K562 (cell line): ENCODE data around the gene TMX3. TPM values are rescaled to one million over a fixed set of nuclear protein-coding genes. Genes with fewer than 3 reads are reported as not detected.

Source experiments
- ATAC-seq: fragments of 200-7000 bp; cut with Tn5 transposase; 3 replicates; pipeline ENCODE4 v1.9.1; 2020; ENCODE audit warnings: moderate library complexity
- BruUV-seq: library from RNA; stranded (reverse); fragments of 400-500 nt; replicated peaks from 2 replicates; lab custom pipeline; 2021; lab: Mats Ljungman, UMichigan
- CTCF ChIA-PET: fragments of 300-600 bp; formaldehyde crosslinking; extraction: SDS; loops from one replicate; lab custom pipeline; 2021; ENCODE audit warnings: low intra/inter-chr PET ratio; lab: Yijun Ruan, JAX
- POLR2A ChIA-PET: fragments of 300-600, 350-650 bp; sonication (Branson Sonifier 250); formaldehyde crosslinking; extraction: SDS; loops from one replicate; lab custom pipeline; 2021; ENCODE audit warnings: antibody characterized with exemption, inconsistent platforms; lab: Yijun Ruan, JAX
- DNase-seq, 4 experiments: peaks; one replicate each; pipeline versions ENCODE4 v3.0.0 to v3.0.0-alpha.2; 2011 to 2018; ENCODE audit warnings: low spot score in 3 of 4, mixed read lengths in 3 of 4; ENCODE audit errors: extremely low read depth in 1 of 4
- FAIRE-seq: peaks from 2 replicates; lab custom pipeline; 2011; peaks lifted over from hg19 to GRCh38; lab: Jason Lieb, UNC
- H2AFZ ChIP-seq: 2 replicates; pipeline ENCODE4 v1.6.0; 2011; ENCODE audit warnings: low read depth, low read length, control low read depth, inconsistent platforms
- H3K27ac ChIP-seq: fragments of 200-600 bp; 3 replicates; pipeline ENCODE4 v1.8.0; 2011; ENCODE audit warnings: low read depth, mild to moderate bottlenecking, control low read depth, inconsistent platforms, low read length, moderate library complexity, mixed read lengths; ENCODE audit errors: extremely low read depth
- H3K27me3 ChIP-seq, 2 experiments: fragments of 300-600 bp in 1 of 2; 2 replicates in 1 of 2; 3 replicates in 1 of 2; pipeline versions ENCODE4 v1.6.0 to v1.8.0; 2011; ENCODE audit warnings: inconsistent platforms in 2 of 2, low read length in 2 of 2, mild to moderate bottlenecking in 1 of 2, mixed read lengths in 1 of 2, moderate library complexity in 1 of 2; ENCODE audit not compliant: control insufficient read depth in 2 of 2, insufficient read depth in 2 of 2
- H3K36me3 ChIP-seq: fragments of 300-600 bp; 3 replicates; pipeline ENCODE4 v1.8.0; 2011; ENCODE audit warnings: mild to moderate bottlenecking, low read length, inconsistent platforms; ENCODE audit not compliant: control insufficient read depth, insufficient read depth
- H3K4me1 ChIP-seq, 2 experiments: fragments of 200-600 bp in 1 of 2; replicated peaks in 1 of 2; 2 replicates in 1 of 2; 3 replicates in 1 of 2; pipeline versions ENCODE4 v1.5.1 to v1.8.0; 2011; ENCODE audit warnings: inconsistent platforms in 2 of 2, low read length in 2 of 2, mild to moderate bottlenecking in 1 of 2, mixed read lengths in 1 of 2, moderate library complexity in 1 of 2; ENCODE audit not compliant: control insufficient read depth in 2 of 2, insufficient read depth in 2 of 2
- H3K4me2 ChIP-seq: 2 replicates; pipeline ENCODE4 v1.6.1; 2011; ENCODE audit warnings: low read length, control low read depth, inconsistent platforms, mixed read lengths; ENCODE audit not compliant: insufficient read depth
- H3K4me3 ChIP-seq: fragments of 200-600 bp; sonication (generic), shearing (Covaris generic); 2 replicates; pipeline ENCODE4 v1.5.1; 2016; ENCODE audit warnings: control low read depth, inconsistent platforms
- H3K79me2 ChIP-seq: fragments of 200-600 bp; 3 replicates; pipeline ENCODE4 v1.8.0; 2011; ENCODE audit warnings: low read length, inconsistent platforms; ENCODE audit not compliant: control insufficient read depth, insufficient read depth
- H3K9ac ChIP-seq, 2 experiments: 2 replicates each; pipeline versions ENCODE4 v1.6.0 to v1.6.1; 2011; ENCODE audit warnings: low read depth in 2 of 2, low read length in 2 of 2, control low read depth in 1 of 2, inconsistent platforms in 1 of 2, mild to moderate bottlenecking in 1 of 2, mixed read lengths in 1 of 2; ENCODE audit not compliant: insufficient read depth in 1 of 2
- H3K9me1 ChIP-seq: one replicate; pipeline ENCODE4 v1.6.0; 2011; ENCODE audit warnings: inconsistent platforms, mild to moderate bottlenecking, low read length, moderate library complexity; ENCODE audit not compliant: control insufficient read depth, insufficient read depth
- H3K9me3 ChIP-seq: replicated peaks from 2 replicates; pipeline ENCODE4 v1.5.1; 2011; ENCODE audit warnings: low read depth, low read length, inconsistent platforms; ENCODE audit not compliant: control insufficient read depth, insufficient read depth
- H4K20me1 ChIP-seq: replicated peaks from 2 replicates; pipeline ENCODE4 v1.6.1; 2011; ENCODE audit warnings: low read length, inconsistent platforms, mixed read lengths; ENCODE audit not compliant: control insufficient read depth, insufficient read depth
- E2F1 ChIP-seq: sonication (generic); formaldehyde crosslinking; IDR thresholded peaks from 2 replicates; pipeline ENCODE4 v1.8.1; 2023; ENCODE audit warnings: mild to moderate bottlenecking, missing genetic modification reagents, moderate library complexity
- EWSR1 ChIP-seq: fragments of 450-650 bp; IDR thresholded peaks from 2 replicates; pipeline ENCODE4 v1.6.1; 2018; ENCODE audit warnings: borderline replicate concordance, mild to moderate bottlenecking, low read depth, moderate library complexity; ENCODE audit not compliant: partially characterized antibody
- HNRNPLL ChIP-seq: fragments of 200-400 bp; formaldehyde crosslinking; IDR thresholded peaks from 2 replicates; pipeline ENCODE4 v1.6.1; 2017; ENCODE audit warnings: low read length, low read depth, mild to moderate bottlenecking; ENCODE audit not compliant: poor library complexity, severe bottlenecking
- KDM4B ChIP-seq, 2 experiments: fragments of 450-650 bp in 1 of 2; sonication (generic) in 1 of 2; IDR thresholded peaks; 2 replicates each; pipeline ENCODE4 v1.6.1; 2016 to 2017; ENCODE audit warnings: borderline replicate concordance in 2 of 2, antibody characterized with exemption in 1 of 2, low read depth in 1 of 2, mild to moderate bottlenecking in 1 of 2
- RCOR1 ChIP-seq, 2 experiments: IDR thresholded peaks; 2 replicates each; pipeline ENCODE4 v1.6.1; 2012; ENCODE audit warnings: low read depth in 2 of 2, low read length in 2 of 2, borderline replicate concordance in 1 of 2, improper control_type of control experiment in 1 of 2
- TEAD1 ChIP-seq, 2 experiments: fragments of 450-650 bp in 1 of 2; sonication (generic) in 1 of 2; formaldehyde crosslinking; IDR thresholded peaks; 2 replicates each; pipeline versions ENCODE4 v1.4.0 to v1.8.0; 2020 to 2022; ENCODE audit warnings: mild to moderate bottlenecking in 2 of 2, missing genetic modification reagents in 1 of 2
- ZNF133 ChIP-seq: fragments of 250-450 bp; sonication (Bioruptor Pico); IDR thresholded peaks from 2 replicates; pipeline ENCODE4 v1.4.0; 2020; ENCODE audit warnings: mild to moderate bottlenecking
- ZNF217 ChIP-seq: sonication (generic); formaldehyde crosslinking; IDR thresholded peaks from 2 replicates; pipeline ENCODE4 v1.8.0; 2022; ENCODE audit warnings: mild to moderate bottlenecking, missing genetic modification reagents
- ZNF395 ChIP-seq: fragments of 200-800 bp; sonication (Bioruptor generic); IDR thresholded peaks from 2 replicates; pipeline ENCODE4 v1.6.1; 2017; ENCODE audit warnings: missing genetic modification characterization, missing compliant biosample characterization
- ZNF609 ChIP-seq: sonication (generic); formaldehyde crosslinking; IDR thresholded peaks from 2 replicates; pipeline ENCODE4 v1.8.1; 2023; ENCODE audit warnings: missing genetic modification reagents, mild to moderate bottlenecking, borderline replicate concordance
- ZNF699 ChIP-seq: fragments of 250-450 bp; sonication (Bioruptor Pico); IDR thresholded peaks from 2 replicates; pipeline ENCODE4 v1.8.0; 2021; ENCODE audit warnings: mild to moderate bottlenecking, moderate library complexity; ENCODE audit not compliant: insufficient replicate concordance
- ZNF780A ChIP-seq: fragments of 250-450 bp; sonication (Bioruptor Pico); IDR thresholded peaks from 2 replicates; pipeline ENCODE4 v1.5.0; 2021; ENCODE audit warnings: mild to moderate bottlenecking
- WGBS: fragments of 100-300 bp; shearing (Covaris generic); methylation state at CpG from one replicate; pipeline ENCODE4 v1.1.6; 2016; ENCODE audit warnings: low coverage, mixed read lengths; ENCODE audit not compliant: insufficient coverage; ENCODE audit errors: missing lambda C conversion rate; 5-methylcytosine and 5-hydroxymethylcytosine counted together
- in situ Hi-C: fragments of 300-500 bp; cut with MboI; formaldehyde crosslinking; loops from 4 replicates; pipeline ENCODE4 v1.15.0; 2018; ENCODE audit warnings: inconsistent platforms, mixed read lengths
- intact Hi-C: fragments of 100-400 bp; cut with micrococcal nuclease; formaldehyde crosslinking; loops from 2 replicates; pipeline ENCODE4 v1.14.2; 2022
- polyA plus RNA-seq, 8 experiments: library from polyadenylated mRNA; depleted of rRNA in 4 of 8; stranded (reverse) in 5 of 8; unstranded in 3 of 8; fragments of >200 nt; fragmentation: Nextera tagmentation in 2 of 8; fragmentation: Illumina TruSeq in 1 of 8; extraction: Ambion mirVana in 2 of 8; extraction: Trizol in 1 of 8; gene quantifications; 2 replicates each; pipeline versions ENCODE4 v1.2.1 to v1.2.3, GENCODE V29; 2011 to 2014; ENCODE audit warnings: inconsistent platforms in 1 of 8, missing spikeins in 1 of 8
- total RNA-seq, 7 experiments: library from RNA; depleted of rRNA in 6 of 7; stranded (reverse); fragments of >200 nt in 6 of 7; fragmentation: Illumina TruSeq in 2 of 7; extraction: Trizol in 2 of 7; gene quantifications; 2 replicates each; pipeline versions ENCODE4 v1.2.1 to v1.2.3, GENCODE V29; 2011 to 2021; ENCODE audit warnings: low replicate concordance in 1 of 7
- TF ChIP-seq, protein P1 (sequence below): sonication (generic); formaldehyde crosslinking; IDR thresholded peaks from 2 replicates; pipeline ENCODE4 v1.8.0; 2022; ENCODE audit warnings: missing genetic modification reagents, mild to moderate bottlenecking, borderline replicate concordance

Gene TMX3
- total and polyA plus RNA-seq, 9 of the 15 experiments (the other 6 are each of a cell fraction or from before 2014, with no cell fraction given), result 13.2 to 40.5 (median 20.7) TPM

DNA sequence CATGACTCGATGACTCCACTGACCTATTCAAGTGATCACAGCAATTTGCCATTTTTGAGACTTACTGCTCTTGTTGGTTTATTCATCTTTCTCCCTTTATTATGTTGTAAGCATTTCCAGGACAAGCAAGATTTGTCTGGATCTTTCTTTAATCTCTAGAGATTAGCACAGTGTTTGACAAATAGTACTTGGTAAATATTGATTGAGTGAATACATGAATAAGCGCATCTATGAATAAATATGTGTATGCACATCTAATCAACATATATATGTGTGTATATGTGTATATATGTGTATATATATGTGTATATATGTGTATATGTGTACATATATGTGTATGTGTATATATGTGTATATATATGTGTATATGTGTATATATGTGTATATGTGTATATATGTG, 7.3 kb downstream of the TMX3 start:
- POLR2A ChIA-PET, result no interaction called here
- CTCF ChIA-PET, result no interaction called here
- H3K27ac ChIP-seq, result no peak overlapping the region
- no peaks in the 10 kb centered on the region for H3K27me3 ChIP-seq
- in situ Hi-C loops, result no loop called here
- no peak for DNase-seq
- no peak overlapping the region for H3K9ac ChIP-seq
- H3K36me3 ChIP-seq, result peaks cover 85% of the 10 kb centered on the region
- H3K9me1 ChIP-seq, result no peaks in the 10 kb centered on the region
- no peaks in the 10 kb centered on the region for H4K20me1 ChIP-seq
- peaks cover 19% of the 10 kb centered on the region for H3K79me2 ChIP-seq
- 100% methylated on average over 2 of the region's 2 CpGs for WGBS
- no peak overlapping the region for H3K4me3 ChIP-seq
- H3K4me2 ChIP-seq, result no peak overlapping the region
- no peak overlapping the region for H2AFZ ChIP-seq
- no peaks in the 10 kb centered on the region for H3K9me3 ChIP-seq
- intact Hi-C loops, result no loop called here
- no peaks in the 10 kb centered on the region for H3K4me1 ChIP-seq
- ATAC-seq, result no peak
- FAIRE-seq, result no peak
- no TSS peak for BruUV-seq
- TF ChIP-seq RCOR1 (IDR thresholded peaks at IDR 0.05; ENCODE audit: borderline replicate concordance in 1 of 2, low read depth in 2 of 2, low read length in 2 of 2) (no peak), EWSR1 (no peak), E2F1 (CRISPR knock-in tag) (no peak), ZNF609 (CRISPR knock-in tag) (no peak), ZNF395 (CRISPR knock-in tag) (no peak), ZNF699 (CRISPR knock-in tag) (no peak), ZNF133 (CRISPR knock-in tag) (no peak), ZNF780A (CRISPR knock-in tag) (no peak), KDM4B (IDR thresholded peaks at IDR 0.05; ENCODE audit: borderline replicate concordance in 2 of 2, low read depth in 1 of 2) (no peak), HNRNPLL (no peak), ZNF217 (CRISPR knock-in tag) (no peak), TEAD1 (CRISPR knock-in tag; IDR thresholded peaks at IDR 0.05) (no peak)
- TF ChIP-seq, protein P1, sequence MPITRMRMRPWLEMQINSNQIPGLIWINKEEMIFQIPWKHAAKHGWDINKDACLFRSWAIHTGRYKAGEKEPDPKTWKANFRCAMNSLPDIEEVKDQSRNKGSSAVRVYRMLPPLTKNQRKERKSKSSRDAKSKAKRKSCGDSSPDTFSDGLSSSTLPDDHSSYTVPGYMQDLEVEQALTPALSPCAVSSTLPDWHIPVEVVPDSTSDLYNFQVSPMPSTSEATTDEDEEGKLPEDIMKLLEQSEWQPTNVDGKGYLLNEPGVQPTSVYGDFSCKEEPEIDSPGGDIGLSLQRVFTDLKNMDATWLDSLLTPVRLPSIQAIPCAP (CRISPR knock-in tag), result no peak
